ENCODE measurements around the gene ZNF236. TPM values are rescaled to one million over a fixed set of nuclear protein-coding genes. Genes with fewer than 3 reads are reported as not detected.
A peak's percentile ranks its signal among the peaks of the same experiment; 100 is the strongest.
"Not testable (repeated sequence)": the region's sequence is repeated elsewhere in the genome, so short reads cannot be mapped to it uniquely, and the experiment has no call there.

The ZNF236 gene
- polyA plus RNA-seq, 2 of the 4 experiments (the other 2 are of a cell fraction), result 2.6 to 7.8 TPM

GRCh38 chr18:76988827-76989646 lies 166.7 kb downstream of the ZNF236 start:
- DNase-seq (ENCODE audit: low read depth in 1 of 2, low spot score in 1 of 2) (no peak), FAIRE-seq (no peak), ATAC-seq (no peak)
- POLR2A ChIA-PET, result no interaction called here
- no peak overlapping the region for H3K27ac ChIP-seq
- CTCF ChIA-PET, result interaction anchor here (0.6 to 1.2 kb wide), 5 partner anchors 11 to 237 kb away, joined by 3 to 4 read pairs (median 3); no protein-coding TSS in a partner anchor
- no peak overlapping the region for H3K4me3 ChIP-seq
- H3K4me2 ChIP-seq, result no peak overlapping the region
- TF ChIP-seq MAFK (IDR thresholded peaks at IDR 0.05; ENCODE audit: partially characterized antibody) (peak; percentile 4), FOXS1 (CRISPR knock-in tag; IDR thresholded peaks at IDR 0.05) (no peak), NR3C1 (IDR thresholded peaks at IDR 0.05) (no peak)
- no peaks in the 10 kb centered on the region for H3K4me1 ChIP-seq
- no peaks in the 10 kb centered on the region for H3K9me3 ChIP-seq
- WGBS (ENCODE audit: missing lambda C conversion rate), result 88% methylated on average over 29 of the region's 29 CpGs

GRCh38 chr18:76989647-76990190 lies 167.4 kb downstream of the ZNF236 start:
- Histone ChIP-seq H3K27ac (no peak overlapping the region), H3K4me1 (no peaks in the 10 kb centered on the region), H3K4me2 (no peak overlapping the region), H3K4me3 (no peak overlapping the region), H3K9me3 (no peaks in the 10 kb centered on the region)
- ATAC-seq, result no peak
- DNase-seq (ENCODE audit: low read depth in 1 of 2, low spot score in 1 of 2), result no peak
- FAIRE-seq, result no peak
- no peak for TF ChIP-seq RFX5 (IDR thresholded peaks at IDR 0.05)
- TF ChIP-seq EHMT2 (IDR thresholded peaks at IDR 0.05; ENCODE audit: low read depth), result no peak
- no peak for TF ChIP-seq HMGXB4 (CRISPR knock-in tag; IDR thresholded peaks at IDR 0.05; ENCODE audit: borderline replicate concordance)
- TF ChIP-seq MYC (IDR thresholded peaks at IDR 0.05; ENCODE audit: borderline replicate concordance, low read length), result no peak
- no peak for TF ChIP-seq POLR2A (IDR thresholded peaks at IDR 0.05; ENCODE audit: low read length)
- TF ChIP-seq EHF (CRISPR knock-in tag; IDR thresholded peaks at IDR 0.05), result no peak
- TF ChIP-seq MAFK (IDR thresholded peaks at IDR 0.05; ENCODE audit: partially characterized antibody), result no peak
- CTCF ChIA-PET, result interaction anchor here (0.6 to 1.2 kb wide), 2 partner anchors 141 to 222 kb away, joined by 3 to 4 read pairs; no protein-coding TSS in a partner anchor
- POLR2A ChIA-PET, result no interaction called here
- WGBS (ENCODE audit: missing lambda C conversion rate), result 85% methylated on average over 28 of the region's 28 CpGs

GRCh38 chr18:76990343-76991020 lies 168.1 kb downstream of the ZNF236 start:
- H3K4me1 ChIP-seq; ATAC-seq; H3K27ac ChIP-seq; POLR2A ChIA-PET; FAIRE-seq; DNase-seq (ENCODE audit: low read depth in 1 of 2, low spot score in 1 of 2); H3K9me3 ChIP-seq; H3K4me2 ChIP-seq; H3K4me3 ChIP-seq: not testable (repeated sequence)
- WGBS (ENCODE audit: missing lambda C conversion rate), result 78% methylated on average over 8 of the region's 8 CpGs
- CTCF ChIA-PET, result interaction anchor here (1.1 to 3.7 kb wide), 4 partner anchors 7 to 221 kb away, joined by 3 to 25 read pairs (median 6); no protein-coding TSS in a partner anchor

- POLR2A ChIA-PET, result no interaction called here
- CTCF ChIA-PET, result interaction anchor here (0.8 to 3.7 kb wide), 4 partner anchors 8 to 188 kb away, joined by 3 to 25 read pairs (median 6); no protein-coding TSS in a partner anchor
- FAIRE-seq (no peak), DNase-seq (ENCODE audit: low read depth in 1 of 2, low spot score in 1 of 2) (no peak), ATAC-seq (no peak)
- no peak overlapping the region for H3K27ac ChIP-seq
- H3K4me1 ChIP-seq, result no peaks in the 10 kb centered on the region
- H3K9me3 ChIP-seq, result no peaks in the 10 kb centered on the region
- H3K4me2 ChIP-seq, result no peak overlapping the region
- WGBS (ENCODE audit: missing lambda C conversion rate), result 81% methylated on average over 20 of the region's 20 CpGs
- H3K4me3 ChIP-seq, result no peak overlapping the region
- TF ChIP-seq REST (IDR thresholded peaks at IDR 0.05) (no peak), EHF (CRISPR knock-in tag; IDR thresholded peaks at IDR 0.05) (no peak), GATA3 (IDR thresholded peaks at IDR 0.05; ENCODE audit: borderline replicate concordance) (no peak), NFE2L2 (conservative IDR thresholded peaks at IDR 0.05; ENCODE audit: low read length) (no peak), CHD4 (IDR thresholded peaks at IDR 0.05; ENCODE audit: borderline replicate concordance) (no peak), CTCF (IDR thresholded peaks at IDR 0.05) (no peak), ELK1 (IDR thresholded peaks at IDR 0.05; ENCODE audit: low read depth, low read length) (no peak), MAFK (IDR thresholded peaks at IDR 0.05; ENCODE audit: partially characterized antibody) (no peak)
These were observed 168.8 kb downstream of the ZNF236 start for GRCh38 chr18:76991021-76991688.

Measured in A549 (cell line).